GM12874 (cell line): ENCODE results near the gene PLB1.

Source experiments
- CTCF ChIP-seq: IDR thresholded peaks from 2 replicates; pipeline ENCODE4 v1.5.1; 2011; ENCODE audit warnings: low read depth, mild to moderate bottlenecking, control low read depth, low read length, moderate library complexity; ENCODE audit not compliant: insufficient read depth

The PLB1 gene

GRCh38 chr2:28652217-28652616, 156.4 kb downstream of the PLB1 start:
- TF ChIP-seq CTCF: no peak

GRCh38 chr2:28653892-28654662, 158.2 kb downstream of the PLB1 start:
- TF ChIP-seq CTCF: no peak

GRCh38 chr2:28654663-28655320, 158.9 kb downstream of the PLB1 start:
- no peak for TF ChIP-seq CTCF

- TF ChIP-seq CTCF: no peak
These were observed 161.2 kb downstream of the PLB1 start for GRCh38 chr2:28656937-28657615.

- no peak for TF ChIP-seq CTCF
These were observed 162.5 kb downstream of the PLB1 start for GRCh38 chr2:28658369-28658768.

GRCh38 chr2:28659127-28659526, 163.3 kb downstream of the PLB1 start:
- TF ChIP-seq CTCF: no peak

- no peak for TF ChIP-seq CTCF
These were observed 165.7 kb downstream of the PLB1 start for GRCh38 chr2:28661589-28662001.
